Gastroesophageal sphincter (tissue), 3 donors: Measurements from ENCODE around the gene ZNF235.

Source experiments
- CTCF ChIP-seq, 4 experiments: fragments of 200-600 bp in 2 of 4; fragments of 450-650 bp in 2 of 4; sonication (generic) in 1 of 4; IDR thresholded peaks; one replicate each; pipeline ENCODE4 v1.5.1; 2017 to 2019; ENCODE audit warnings: antibody characterized with exemption in 4 of 4, mild to moderate bottlenecking in 2 of 4, moderate library complexity in 2 of 4
- EP300 ChIP-seq: sonication (generic); formaldehyde crosslinking; IDR thresholded peaks from one replicate; pipeline ENCODE4 v1.6.1; 2017; ENCODE audit warnings: antibody characterized with exemption, mild to moderate bottlenecking
- POLR2A ChIP-seq, 2 donors: fragments of 450-650 bp; IDR thresholded peaks; one replicate each; pipeline ENCODE4 v1.6.1; 2017; ENCODE audit warnings: antibody characterized with exemption in 2 of 2, mild to moderate bottlenecking in 2 of 2, moderate library complexity in 1 of 2
- POLR2AphosphoS5 ChIP-seq: sonication (generic); formaldehyde crosslinking; IDR thresholded peaks from one replicate; pipeline ENCODE4 v1.6.1; 2017; ENCODE audit warnings: antibody characterized with exemption

- no peak for TF ChIP-seq POLR2A (IDR thresholded peaks at IDR 0.05)
- TF ChIP-seq CTCF (IDR thresholded peaks at IDR 0.05): no peak
- no peak for TF ChIP-seq POLR2AphosphoS5
- no peak for TF ChIP-seq EP300
These were observed 27.3 kb upstream of the ZNF235 start for GRCh38 chr19:44332145-44332544.
